ENCODE measurements around the gene STARD3.

Gene STARD3

DNA sequence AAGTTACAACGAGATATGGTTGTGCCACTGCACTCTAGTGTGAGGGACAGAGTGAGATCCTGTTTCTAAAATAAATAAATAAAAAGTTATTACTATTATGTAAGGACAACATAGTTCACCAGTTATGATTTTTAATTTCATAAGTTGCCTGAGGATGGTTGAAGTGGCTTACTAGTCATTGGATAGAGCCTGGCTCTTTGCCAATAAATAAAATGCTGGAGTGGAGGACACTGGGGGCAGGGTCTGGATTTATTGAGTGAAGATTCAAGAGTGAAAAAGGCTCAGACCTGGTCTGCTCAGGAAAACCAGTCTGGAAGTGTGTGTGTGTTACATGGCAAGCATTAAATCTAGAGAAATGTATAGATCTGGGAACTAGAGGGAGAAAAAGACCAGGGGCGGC, 2.1 kb downstream of the STARD3 start:
- DNase-seq: no peak

DNA sequence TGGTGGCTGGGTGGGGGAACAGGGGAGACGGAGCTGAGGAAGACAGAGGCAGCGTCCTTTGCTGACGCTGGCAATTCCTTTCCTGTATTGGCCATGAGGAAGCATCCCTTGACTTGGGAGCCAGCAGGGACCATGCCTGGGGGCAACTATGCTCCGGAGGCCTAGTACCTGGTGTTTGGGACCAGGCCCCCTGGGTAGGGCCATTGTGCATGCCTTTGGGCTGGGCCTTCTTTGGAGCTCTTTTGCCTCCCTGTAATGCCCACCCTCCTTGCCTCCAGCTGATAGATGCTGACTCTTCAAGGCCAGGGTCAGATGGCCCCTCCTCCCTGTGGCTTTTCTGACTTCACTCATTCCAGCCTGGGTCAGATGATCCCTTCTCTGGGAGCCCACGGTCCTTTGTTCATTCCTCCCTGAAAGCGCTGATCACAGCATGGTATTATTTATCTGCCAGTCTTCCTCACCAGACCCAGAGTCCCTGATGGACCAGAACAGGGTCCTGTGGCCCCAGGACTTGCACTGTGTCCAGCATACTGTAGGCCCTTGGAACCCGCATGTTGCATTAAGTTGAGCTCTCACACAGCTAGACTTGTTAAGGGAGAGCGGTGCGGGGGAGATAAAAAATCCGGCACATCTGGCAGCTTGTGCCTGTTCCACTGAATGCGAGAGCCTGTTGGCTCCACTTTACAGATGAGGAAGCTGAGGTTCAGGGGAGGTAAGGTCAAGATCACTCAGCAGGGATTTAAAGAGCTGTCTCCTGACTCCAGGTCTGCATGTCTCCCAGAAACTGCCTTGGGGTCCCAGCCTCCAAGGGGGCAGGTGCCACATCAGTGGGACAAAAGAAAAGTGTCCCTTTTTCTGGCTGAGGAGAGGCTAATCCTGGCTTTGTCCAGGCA, 2.9 kb downstream of the STARD3 start:
- DNase-seq: no peak

- DNase-seq: no peak
These were observed 3.7 kb downstream of the STARD3 start for GRCh38 chr17:39640591-39641031.

DNA sequence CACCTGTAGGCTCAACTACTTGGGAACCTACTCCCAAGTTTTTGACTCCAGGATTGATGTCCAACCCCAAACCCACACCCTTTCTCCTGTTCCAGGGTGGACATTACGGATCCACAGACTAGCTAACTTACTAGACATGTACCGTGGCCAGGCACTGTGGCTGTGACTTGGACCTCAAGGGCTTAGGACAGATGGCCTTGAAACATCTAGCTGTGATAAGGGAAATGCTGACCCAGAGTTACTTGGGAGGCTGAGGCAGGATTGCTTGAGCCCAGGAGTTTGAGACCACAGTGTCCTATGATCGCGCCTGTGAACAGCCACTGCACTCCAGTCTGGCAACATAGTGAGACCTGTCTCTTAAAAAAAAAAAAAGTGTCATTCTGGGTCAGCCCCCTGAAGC, 4.2 kb downstream of the STARD3 start:
- no peak for DNase-seq

DNA sequence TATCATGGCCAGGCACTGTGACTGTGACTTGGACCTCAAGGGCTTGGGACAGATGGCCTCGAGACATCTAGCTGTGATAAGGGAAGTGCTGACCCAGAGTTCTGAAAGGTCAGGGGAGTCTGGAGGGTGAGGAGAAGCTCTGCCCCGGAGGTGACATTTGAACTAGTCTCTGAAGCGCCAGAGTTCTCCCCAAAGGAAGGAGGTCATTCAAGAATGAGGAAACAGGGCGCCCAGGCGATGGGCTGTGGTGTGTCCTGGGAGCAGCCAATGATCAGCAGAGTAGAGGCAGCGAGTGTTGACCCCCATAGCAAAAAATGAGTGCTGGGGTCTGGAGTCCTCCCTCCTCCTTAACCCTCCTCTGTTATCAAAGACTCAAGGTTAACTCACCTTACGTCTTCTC, 4.9 kb downstream of the STARD3 start:
- no peak for DNase-seq

DNA sequence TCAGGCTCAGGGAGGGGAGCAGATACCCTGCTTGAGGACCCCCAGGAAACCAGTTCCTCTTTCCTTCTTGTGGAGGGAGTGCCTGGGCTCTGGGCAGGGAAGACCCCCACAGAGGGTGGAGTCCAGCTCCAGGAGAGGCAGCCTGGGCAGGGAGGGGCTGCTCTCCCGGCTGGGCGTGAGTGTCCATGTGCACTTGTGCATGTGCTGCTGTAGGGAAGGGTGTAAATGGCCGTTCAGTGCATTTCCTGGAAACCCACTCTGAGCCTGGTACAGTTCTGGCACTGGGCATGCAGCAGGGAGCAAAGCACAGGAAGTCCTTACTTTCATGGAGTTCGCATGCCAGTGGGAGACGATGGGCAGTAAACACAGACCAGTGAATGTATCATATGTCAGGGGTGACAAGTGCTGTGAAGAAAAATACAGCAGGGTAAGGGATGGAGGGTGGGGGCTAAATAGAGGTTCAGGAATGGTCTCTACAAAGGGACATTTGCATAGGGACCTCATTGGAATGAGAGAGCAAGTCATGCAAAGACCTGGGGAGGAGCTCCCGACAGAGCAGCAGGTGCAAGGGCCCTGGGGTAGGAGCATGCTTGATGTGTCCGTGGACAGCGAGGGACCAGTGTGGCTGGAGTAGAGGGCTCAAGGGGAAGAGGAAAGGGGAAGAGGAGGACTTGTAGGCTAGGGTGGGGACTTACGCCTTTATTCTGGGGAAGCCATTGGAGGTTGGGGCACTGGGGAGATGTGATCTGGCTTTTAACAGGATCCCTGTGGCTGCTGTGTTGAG, 5.5 kb downstream of the STARD3 start:
- DNase-seq: no peak

DNA sequence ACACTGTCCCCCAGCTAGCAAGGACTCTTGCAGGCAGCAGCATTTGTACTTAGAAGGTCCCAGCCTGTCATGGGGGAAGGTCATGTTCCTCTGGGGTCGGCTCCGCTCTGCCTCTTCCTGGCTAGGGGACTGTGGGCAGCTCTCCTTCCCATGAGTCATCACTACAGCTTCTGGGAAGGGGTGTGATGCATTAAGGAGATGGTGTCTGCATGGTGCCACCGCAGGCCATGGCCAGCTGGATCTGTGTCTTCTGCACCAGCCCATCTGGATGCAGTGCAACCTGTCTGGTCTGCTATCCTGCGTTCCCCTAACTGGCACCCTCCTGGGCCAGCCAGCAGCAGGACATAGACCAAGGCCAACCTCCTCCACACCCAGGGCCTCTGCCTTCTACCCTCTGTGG, 6.3 kb downstream of the STARD3 start:
- no peak for DNase-seq

DNA sequence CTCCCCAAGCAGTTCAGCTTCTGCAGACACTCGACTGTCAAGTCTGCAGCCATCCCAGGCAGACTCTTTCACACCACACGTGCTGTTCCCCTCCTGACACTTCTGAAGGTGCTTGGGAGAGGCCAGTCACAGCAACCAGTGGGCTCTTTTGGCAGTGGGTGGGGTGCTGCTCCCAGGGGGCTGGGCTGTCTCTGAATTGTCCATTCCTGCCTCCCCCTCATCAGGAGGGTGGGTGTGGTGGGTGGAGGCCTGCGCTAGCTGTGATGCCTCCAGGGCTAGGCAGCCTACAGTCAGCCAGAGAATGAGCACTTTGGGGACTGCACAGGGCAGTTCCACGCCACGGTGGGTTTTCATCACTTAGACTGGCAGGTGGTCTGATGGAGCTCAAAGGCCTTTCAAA, 10.3 kb downstream of the STARD3 start:
- no peak for DNase-seq

DNA sequence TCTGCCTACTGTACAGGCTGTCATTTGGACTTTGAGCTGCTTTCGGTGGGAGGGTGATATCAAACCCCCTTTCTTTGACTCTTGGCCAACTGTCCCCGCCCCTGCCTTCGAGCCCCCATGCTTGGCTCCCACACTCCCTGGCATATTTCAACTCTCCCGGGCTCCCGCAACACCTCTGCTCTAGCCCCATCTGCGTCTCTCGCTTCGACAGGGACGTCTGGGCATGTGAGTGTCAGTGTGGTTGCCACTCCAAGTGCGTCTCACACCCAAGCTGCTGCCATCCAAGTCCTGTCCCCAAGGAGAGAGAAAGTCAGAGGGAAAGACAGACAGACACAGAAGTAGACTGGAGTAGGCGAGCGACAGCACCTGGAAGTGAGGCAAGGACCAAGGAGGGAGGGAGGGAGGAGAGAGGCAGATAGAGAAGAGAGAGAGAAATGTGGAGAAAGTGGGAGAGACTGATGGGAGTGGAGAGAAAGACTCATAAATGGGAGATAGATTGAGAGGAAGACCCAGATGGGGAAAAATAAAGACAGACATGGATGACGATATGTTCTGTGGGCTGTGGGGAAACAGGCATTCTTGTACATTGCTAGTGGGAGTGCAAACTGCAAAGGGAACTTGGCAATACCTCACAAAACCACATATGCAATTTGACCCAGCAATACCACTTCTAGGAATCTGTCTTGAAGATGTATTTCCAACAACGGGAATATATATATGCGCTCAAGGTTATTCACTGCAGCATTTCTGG, 11.8 kb downstream of the STARD3 start:
- no peak for DNase-seq

DNA sequence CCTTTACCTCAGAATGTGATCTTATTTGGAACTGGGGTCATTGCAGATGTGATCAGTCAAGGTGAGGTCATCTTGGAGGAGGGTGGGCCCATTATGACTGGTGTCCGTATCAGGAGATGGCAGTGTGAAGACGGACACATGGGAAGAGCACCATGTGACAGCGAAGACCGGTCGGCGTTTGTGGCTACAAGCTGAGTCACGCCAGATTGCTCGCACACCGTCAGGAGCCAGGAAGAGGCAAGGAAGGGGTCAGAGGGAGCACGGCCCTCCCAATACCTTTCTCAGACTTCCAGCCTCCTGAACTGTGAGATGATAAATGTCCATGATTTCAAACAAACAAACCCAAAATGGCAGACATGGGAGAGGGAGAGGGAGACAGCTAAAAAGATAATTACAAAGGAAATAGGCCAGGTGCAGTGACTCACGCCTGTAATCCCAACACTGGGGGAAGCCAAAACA, 13.2 kb downstream of the STARD3 start:
- DNase-seq: no peak

GRCh38 chr17:39651923-39652586, 15.1 kb downstream of the STARD3 start:
- no peak for DNase-seq

GRCh38 chr17:39652587-39653315, 15.8 kb downstream of the STARD3 start:
- no peak for DNase-seq

DNA sequence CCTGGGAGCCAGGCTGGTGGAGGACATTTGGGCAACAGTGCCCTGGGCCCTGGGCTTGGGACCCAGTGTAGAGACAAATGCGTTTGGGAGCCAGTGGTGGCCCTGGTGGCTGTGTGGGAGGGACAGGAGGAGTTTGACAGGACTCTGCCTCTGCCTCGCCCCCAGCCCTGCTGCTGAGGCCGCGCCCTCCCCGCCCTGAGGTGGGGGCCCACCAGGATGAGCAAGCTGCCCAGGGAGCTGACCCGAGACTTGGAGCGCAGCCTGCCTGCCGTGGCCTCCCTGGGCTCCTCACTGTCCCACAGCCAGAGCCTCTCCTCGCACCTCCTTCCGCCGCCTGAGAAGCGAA, 16.3 kb downstream of the STARD3 start:
- no peak for DNase-seq

- DNase-seq: no peak
These were observed 16.9 kb downstream of the STARD3 start for GRCh38 chr17:39653662-39654331.

GRCh38 chr17:39655105-39655504, 18.2 kb downstream of the STARD3 start:
- no peak for DNase-seq

DNA sequence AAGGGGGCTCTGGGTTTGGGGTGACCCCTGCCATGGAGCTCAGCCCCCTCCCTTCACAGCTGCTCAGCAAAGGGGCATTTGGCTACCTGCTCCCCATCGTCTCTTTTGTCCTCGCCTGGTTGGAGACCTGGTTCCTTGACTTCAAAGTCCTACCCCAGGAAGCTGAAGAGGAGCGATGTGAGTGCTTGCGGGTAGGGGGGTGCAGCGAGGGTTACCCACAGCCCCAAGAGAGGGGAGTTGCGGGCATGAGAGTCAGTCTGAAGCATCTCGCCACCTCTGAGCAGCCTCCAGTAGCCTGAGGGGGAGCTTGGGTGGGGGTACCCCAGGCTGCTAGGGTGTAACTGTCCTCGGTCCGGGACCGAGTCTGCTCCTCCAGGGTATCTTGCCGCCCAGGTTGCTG, 21.4 kb downstream of the STARD3 start:
- no peak for DNase-seq

- DNase-seq: no peak
These were observed 21.8 kb downstream of the STARD3 start for GRCh38 chr17:39658760-39659159.

DNA sequence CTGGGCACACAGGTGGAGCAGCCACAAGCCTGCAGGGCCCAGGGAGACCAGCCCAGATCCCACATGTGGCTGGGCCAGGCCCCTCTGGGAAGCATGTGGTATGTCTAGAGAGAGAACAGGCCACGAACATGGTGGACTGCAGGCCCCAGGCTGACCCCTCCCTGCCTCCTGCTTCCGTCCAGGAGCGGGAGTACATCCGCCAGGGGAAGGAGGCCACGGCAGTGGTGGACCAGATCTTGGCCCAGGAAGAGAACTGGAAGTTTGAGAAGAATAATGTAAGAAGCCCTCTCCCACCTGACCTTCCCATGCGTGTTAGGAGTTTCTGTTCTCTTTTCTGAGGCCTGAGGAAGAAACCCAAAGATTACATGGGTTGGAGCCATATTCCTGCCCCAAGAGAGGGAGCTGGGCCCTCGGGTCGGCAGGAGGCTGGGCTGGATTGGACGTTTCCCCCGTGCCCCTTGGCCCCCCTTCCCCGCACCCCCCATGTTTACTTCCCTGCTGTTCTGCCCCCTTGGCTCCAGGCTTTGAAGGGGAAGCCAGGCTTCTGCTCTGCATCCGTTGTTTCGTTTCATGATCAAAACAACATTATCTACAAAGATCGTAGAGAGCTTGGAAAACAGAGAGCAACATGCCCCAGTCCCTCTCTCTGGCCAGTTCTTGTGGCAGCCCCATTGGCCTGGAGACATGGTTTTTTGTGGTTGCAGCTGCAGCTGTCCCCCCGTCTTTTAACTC, 22.5 kb downstream of the STARD3 start:
- no peak for DNase-seq

DNA sequence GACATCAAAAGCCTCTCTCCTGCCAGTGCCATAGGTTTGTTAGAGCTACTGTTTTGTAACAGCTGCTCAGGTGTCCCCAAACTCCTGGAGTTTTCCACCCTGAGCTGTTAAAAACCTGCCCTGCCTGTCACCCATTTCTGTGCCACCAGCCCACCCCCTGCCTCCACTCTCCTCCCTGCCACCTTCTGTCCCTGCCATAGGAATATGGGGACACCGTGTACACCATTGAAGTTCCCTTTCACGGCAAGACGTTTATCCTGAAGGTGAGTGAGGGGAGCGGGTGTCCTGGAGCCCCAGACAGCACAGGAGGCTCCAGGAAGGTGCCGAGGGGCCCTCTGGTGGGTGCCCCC, 23.0 kb downstream of the STARD3 start:
- DNase-seq: no peak

GRCh38 chr17:39660397-39661385, 23.7 kb downstream of the STARD3 start:
- DNase-seq: no peak

Data from SIG-M5 (cell line).